ENCODE results near the gene ABCC12. TPM values are rescaled to one million over a fixed set of nuclear protein-coding genes. Genes with fewer than 3 reads are reported as not detected.

Gene ABCC12
- total RNA-seq, 1 experiment from 2014 or later = not detected

DNA sequence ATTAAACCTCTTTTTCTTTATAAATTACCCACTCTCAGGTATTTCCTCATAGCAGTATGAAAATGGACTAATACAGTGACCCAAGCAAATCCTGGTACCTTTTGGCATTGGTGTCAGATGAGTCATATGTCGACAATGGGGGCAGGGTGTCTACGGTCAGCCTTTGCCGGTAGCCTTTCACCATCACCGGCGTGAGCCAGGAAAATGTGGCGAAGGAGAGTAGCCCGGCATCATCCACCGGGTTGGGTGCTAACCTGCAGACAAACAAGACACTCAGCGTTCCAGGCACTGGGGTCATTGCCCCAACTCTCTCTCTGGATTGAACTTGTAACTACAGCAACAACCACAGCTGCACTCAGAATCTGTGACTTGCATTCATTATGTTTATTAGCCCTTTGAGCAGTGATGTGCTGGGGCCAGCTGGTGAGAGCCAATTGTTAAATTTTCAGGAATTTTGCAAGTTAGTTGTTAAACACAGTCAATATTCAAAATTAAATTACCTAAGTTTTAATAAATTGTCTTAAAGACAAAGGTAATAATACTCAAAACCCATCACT lies 11.9 kb downstream of the ABCC12 start:
- TF ChIP-seq CBX3 (IDR thresholded peaks at IDR 0.05; ENCODE audit: low read depth) (no peak), FOSL1 (IDR thresholded peaks at IDR 0.05; ENCODE audit: low read depth) (no peak), ZFX (IDR thresholded peaks at IDR 0.05) (no peak), SRF (IDR thresholded peaks at IDR 0.05; ENCODE audit: low read depth) (no peak), TCF7L2 (IDR thresholded peaks at IDR 0.05; ENCODE audit: borderline replicate concordance, extremely low read depth, insufficient read depth, insufficient read length) (no peak), SP1 (IDR thresholded peaks at IDR 0.05; ENCODE audit: low read depth) (no peak), JUND (IDR thresholded peaks at IDR 0.05) (no peak), EZH2 (IDR thresholded peaks at IDR 0.05) (no peak), EZH2phosphoT487 (IDR thresholded peaks at IDR 0.05; ENCODE audit: borderline replicate concordance) (no peak), CEBPB (IDR thresholded peaks at IDR 0.05; ENCODE audit: low read depth) (no peak), ZNF274 (IDR thresholded peaks at IDR 0.05; ENCODE audit: low read depth, low read length) (no peak), ELF1 (IDR thresholded peaks at IDR 0.05; ENCODE audit: borderline replicate concordance, low read depth) (no peak), POLR2AphosphoS5 (IDR thresholded peaks at IDR 0.05; ENCODE audit: low read depth, low read length) (no peak)
- TF ChIP-seq, protein P1, sequence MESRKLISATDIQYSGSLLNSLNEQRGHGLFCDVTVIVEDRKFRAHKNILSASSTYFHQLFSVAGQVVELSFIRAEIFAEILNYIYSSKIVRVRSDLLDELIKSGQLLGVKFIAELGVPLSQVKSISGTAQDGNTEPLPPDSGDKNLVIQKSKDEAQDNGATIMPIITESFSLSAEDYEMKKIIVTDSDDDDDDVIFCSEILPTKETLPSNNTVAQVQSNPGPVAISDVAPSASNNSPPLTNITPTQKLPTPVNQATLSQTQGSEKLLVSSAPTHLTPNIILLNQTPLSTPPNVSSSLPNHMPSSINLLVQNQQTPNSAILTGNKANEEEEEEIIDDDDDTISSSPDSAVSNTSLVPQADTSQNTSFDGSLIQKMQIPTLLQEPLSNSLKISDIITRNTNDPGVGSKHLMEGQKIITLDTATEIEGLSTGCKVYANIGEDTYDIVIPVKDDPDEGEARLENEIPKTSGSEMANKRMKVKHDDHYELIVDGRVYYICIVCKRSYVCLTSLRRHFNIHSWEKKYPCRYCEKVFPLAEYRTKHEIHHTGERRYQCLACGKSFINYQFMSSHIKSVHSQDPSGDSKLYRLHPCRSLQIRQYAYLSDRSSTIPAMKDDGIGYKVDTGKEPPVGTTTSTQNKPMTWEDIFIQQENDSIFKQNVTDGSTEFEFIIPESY (IDR thresholded peaks at IDR 0.05; ENCODE audit: extremely low read depth, insufficient replicate concordance, low read length) = no peak
- TF ChIP-seq, protein P2, sequence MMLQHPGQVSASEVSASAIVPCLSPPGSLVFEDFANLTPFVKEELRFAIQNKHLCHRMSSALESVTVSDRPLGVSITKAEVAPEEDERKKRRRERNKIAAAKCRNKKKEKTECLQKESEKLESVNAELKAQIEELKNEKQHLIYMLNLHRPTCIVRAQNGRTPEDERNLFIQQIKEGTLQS (IDR thresholded peaks at IDR 0.05) = no peak
- TF ChIP-seq, protein P3, sequence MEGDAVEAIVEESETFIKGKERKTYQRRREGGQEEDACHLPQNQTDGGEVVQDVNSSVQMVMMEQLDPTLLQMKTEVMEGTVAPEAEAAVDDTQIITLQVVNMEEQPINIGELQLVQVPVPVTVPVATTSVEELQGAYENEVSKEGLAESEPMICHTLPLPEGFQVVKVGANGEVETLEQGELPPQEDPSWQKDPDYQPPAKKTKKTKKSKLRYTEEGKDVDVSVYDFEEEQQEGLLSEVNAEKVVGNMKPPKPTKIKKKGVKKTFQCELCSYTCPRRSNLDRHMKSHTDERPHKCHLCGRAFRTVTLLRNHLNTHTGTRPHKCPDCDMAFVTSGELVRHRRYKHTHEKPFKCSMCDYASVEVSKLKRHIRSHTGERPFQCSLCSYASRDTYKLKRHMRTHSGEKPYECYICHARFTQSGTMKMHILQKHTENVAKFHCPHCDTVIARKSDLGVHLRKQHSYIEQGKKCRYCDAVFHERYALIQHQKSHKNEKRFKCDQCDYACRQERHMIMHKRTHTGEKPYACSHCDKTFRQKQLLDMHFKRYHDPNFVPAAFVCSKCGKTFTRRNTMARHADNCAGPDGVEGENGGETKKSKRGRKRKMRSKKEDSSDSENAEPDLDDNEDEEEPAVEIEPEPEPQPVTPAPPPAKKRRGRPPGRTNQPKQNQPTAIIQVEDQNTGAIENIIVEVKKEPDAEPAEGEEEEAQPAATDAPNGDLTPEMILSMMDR (IDR thresholded peaks at IDR 0.05 in 2 of 3, conservative IDR thresholded peaks at IDR 0.05 in 1 of 3; ENCODE audit: borderline replicate concordance in 1 of 3, insufficient read depth in 1 of 3, low read depth in 2 of 3, low read length in 2 of 3) = no peak
- H3K4me1 ChIP-seq (ENCODE audit: control insufficient read depth in 1 of 2, insufficient read depth in 2 of 2, low read length in 2 of 2) = peaks cover 0 to 4% of the 10 kb centered on the region in 2 experiments; a peak in 1 of 4 replicates
- no peak overlapping the region for H3K4me2 ChIP-seq (ENCODE audit: low read length)

More for the DNA sequence above, 11.9 kb downstream of the ABCC12 start:
- Histone ChIP-seq H3K27ac (ENCODE audit: low read depth, low read length) (no peak overlapping the region), H4K20me1 (ENCODE audit: insufficient read depth) (no peaks in the 10 kb centered on the region), H3K36me3 (ENCODE audit: control insufficient read depth in 1 of 2, insufficient read depth in 2 of 2, low read length in 2 of 2) (no peaks in the 10 kb centered on the region), H3K27me3 (ENCODE audit: insufficient read depth, low read length) (no peaks in the 10 kb centered on the region), H3K9me2 (ENCODE audit: insufficient read depth) (no peaks in the 10 kb centered on the region), H3K9me3 (ENCODE audit: control insufficient read depth in 1 of 2, insufficient read depth in 1 of 2, low read depth in 1 of 2, low read length in 2 of 2) (no peaks in the 10 kb centered on the region), H3K4me3 (replicated peaks in 1 of 2; ENCODE audit: low read depth in 1 of 2, low read length in 2 of 2) (no peak overlapping the region), H2AFZ (ENCODE audit: low read depth, low read length, poor library complexity, severe bottlenecking) (no peak overlapping the region), H3K79me2 (ENCODE audit: insufficient read depth, low read length) (no peaks in the 10 kb centered on the region), H3K9ac (ENCODE audit: low read length) (no peak overlapping the region)
- POLR2A ChIA-PET = no interaction called here
- CTCF ChIA-PET = no interaction called here
- no TSS peak for BruUV-seq (replicated peaks)
- ATAC-seq (no peak), DNase-seq (ENCODE audit: low read depth, low spot score) (no peak)
- RAD21 ChIA-PET (ENCODE audit: low non-redundant PET in 1 of 2, low total read pairs in 2 of 2, uncharacterized antibody in 2 of 2, unreplicated experiment in 2 of 2) = no interaction called here
- intact Hi-C loops (cut with micrococcal nuclease) = no loop called here

Measured in HCT116 (cell line).